BE2C (cell line): ENCODE measurements around the gene GJB3.

Source experiments
- DNase-seq: peaks from one replicate; pipeline ENCODE4 v3.0.0-alpha.2; 2020
- H3K27me3 ChIP-seq: fragments of 250-450 bp; sonication (Bioruptor Pico); 2 replicates; pipeline ENCODE4 v1.5.1; 2020; ENCODE audit warnings: mild to moderate bottlenecking
- H3K36me3 ChIP-seq: fragments of 250-450 bp; sonication (Bioruptor Pico); 2 replicates; pipeline ENCODE4 v1.5.1; 2020; ENCODE audit warnings: mild to moderate bottlenecking
- H3K4me1 ChIP-seq: fragments of 250-450 bp; sonication (Bioruptor Pico); 2 replicates; pipeline ENCODE4 v1.5.1; 2020
- H3K4me3 ChIP-seq: 2 replicates; pipeline ENCODE4 v1.5.1; 2011; ENCODE audit warnings: low read depth, low read length
- H3K9me3 ChIP-seq: fragments of 250-450 bp; sonication (Bioruptor Pico); 2 replicates; pipeline ENCODE4 v1.5.1; 2020
- CTCF ChIP-seq: IDR thresholded peaks from 2 replicates; pipeline ENCODE4 v1.5.1; 2012; ENCODE audit warnings: mild to moderate bottlenecking, low read depth, low read length

GJB3 gene

DNA sequence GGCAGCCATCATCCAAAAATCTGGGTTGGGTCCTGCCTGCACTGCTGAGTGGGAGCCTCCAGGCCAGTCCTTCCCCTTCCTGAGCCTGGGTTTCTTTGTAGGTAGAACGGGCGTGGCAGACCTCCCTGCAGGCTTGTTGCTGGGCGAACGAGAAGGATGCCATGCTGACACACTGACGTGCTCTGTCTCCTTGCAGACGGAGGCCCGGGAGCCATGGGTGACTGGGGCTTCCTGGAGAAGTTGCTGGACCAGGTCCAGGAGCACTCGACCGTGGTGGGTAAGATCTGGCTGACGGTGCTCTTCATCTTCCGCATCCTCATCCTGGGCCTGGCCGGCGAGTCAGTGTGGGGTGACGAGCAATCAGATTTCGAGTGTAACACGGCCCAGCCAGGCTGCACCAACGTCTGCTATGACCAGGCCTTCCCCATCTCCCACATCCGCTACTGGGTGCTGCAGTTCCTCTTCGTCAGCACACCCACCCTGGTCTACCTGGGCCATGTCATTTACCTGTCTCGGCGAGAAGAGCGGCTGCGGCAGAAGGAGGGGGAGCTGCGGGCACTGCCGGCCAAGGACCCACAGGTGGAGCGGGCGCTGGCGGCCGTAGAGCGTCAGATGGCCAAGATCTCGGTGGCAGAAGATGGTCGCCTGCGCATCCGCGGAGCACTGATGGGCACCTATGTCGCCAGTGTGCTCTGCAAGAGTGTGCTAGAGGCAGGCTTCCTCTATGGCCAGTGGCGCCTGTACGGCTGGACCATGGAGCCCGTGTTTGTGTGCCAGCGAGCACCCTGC, 13.2 kb downstream of the GJB3 start:
- no peak for TF ChIP-seq CTCF
- H3K36me3 ChIP-seq: no peaks in the 10 kb centered on the region
- no peaks in the 10 kb centered on the region for H3K9me3 ChIP-seq
- DNase-seq: no peak
- no peak overlapping the region for H3K4me3 ChIP-seq
- no peaks in the 10 kb centered on the region for H3K4me1 ChIP-seq
- H3K27me3 ChIP-seq: no peaks in the 10 kb centered on the region

GRCh38 chr1:34794790-34795180, 13.8 kb downstream of the GJB3 start:
- Histone ChIP-seq H3K9me3 (no peaks in the 10 kb centered on the region), H3K4me1 (no peaks in the 10 kb centered on the region), H3K36me3 (no peaks in the 10 kb centered on the region), H3K4me3 (no peak overlapping the region), H3K27me3 (no peaks in the 10 kb centered on the region)
- no peak for DNase-seq
- TF ChIP-seq CTCF: no peak

DNA sequence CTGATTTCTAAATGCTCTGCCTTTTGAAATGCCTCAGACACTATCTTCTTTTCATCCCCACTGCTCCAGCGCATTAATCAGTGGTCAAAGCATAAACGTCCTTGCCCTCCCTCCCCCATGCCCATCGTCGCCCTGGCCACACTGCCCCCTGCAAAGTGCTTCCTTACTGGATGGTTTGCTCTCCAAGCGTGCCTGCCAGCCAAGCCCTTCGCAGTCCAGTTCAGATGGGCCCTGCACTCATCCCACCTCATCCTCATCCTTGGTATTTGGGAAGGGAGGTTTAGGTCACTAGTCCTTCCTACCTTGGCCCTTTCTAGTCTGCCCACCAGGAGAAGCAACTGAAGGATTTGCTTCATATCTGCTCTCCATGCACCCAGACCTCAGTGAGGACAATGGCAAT, 14.9 kb downstream of the GJB3 start:
- Histone ChIP-seq H3K27me3 (no peaks in the 10 kb centered on the region), H3K9me3 (no peaks in the 10 kb centered on the region), H3K4me3 (no peak overlapping the region), H3K36me3 (no peaks in the 10 kb centered on the region), H3K4me1 (no peaks in the 10 kb centered on the region)
- no peak for DNase-seq
- no peak for TF ChIP-seq CTCF

- DNase-seq: no peak
- no peaks in the 10 kb centered on the region for H3K4me1 ChIP-seq
- H3K36me3 ChIP-seq: no peaks in the 10 kb centered on the region
- TF ChIP-seq CTCF: no peak
- no peaks in the 10 kb centered on the region for H3K9me3 ChIP-seq
- H3K4me3 ChIP-seq: no peak overlapping the region
- H3K27me3 ChIP-seq: no peaks in the 10 kb centered on the region
Measured at GRCh38 chr1:34796990-34797389, 16.0 kb downstream of the GJB3 start.

- no peaks in the 10 kb centered on the region for H3K9me3 ChIP-seq
- no peak for TF ChIP-seq CTCF
- no peaks in the 10 kb centered on the region for H3K36me3 ChIP-seq
- no peaks in the 10 kb centered on the region for H3K27me3 ChIP-seq
- H3K4me3 ChIP-seq: no peak overlapping the region
- no peak for DNase-seq
- no peaks in the 10 kb centered on the region for H3K4me1 ChIP-seq
Measured at GRCh38 chr1:34800214-34800613, 19.2 kb downstream of the GJB3 start.

GRCh38 chr1:34803770-34804169, 22.8 kb downstream of the GJB3 start:
- Histone ChIP-seq H3K4me1 (no peaks in the 10 kb centered on the region), H3K9me3 (no peaks in the 10 kb centered on the region), H3K27me3 (no peaks in the 10 kb centered on the region), H3K4me3 (no peak overlapping the region), H3K36me3 (no peaks in the 10 kb centered on the region)
- no peak for TF ChIP-seq CTCF
- DNase-seq: no peak
